HG03460 (cell line): ENCODE results near the gene ZNF699.
"Not testable (repeated sequence)": the region's sequence is repeated elsewhere in the genome, so short reads cannot be mapped to it uniquely, and the experiment has no call there.

ENCODE experiments used
- ATAC-seq: cut with Tn5 transposase; IDR thresholded peaks from one replicate; pipeline ENCODE4 v1.9.1; 2021; ENCODE audit not compliant: unreplicated experiment

ZNF699 gene

GRCh38 chr19:9289231-9289884, 20.3 kb downstream of the ZNF699 start:
- ATAC-seq: no peak

- ATAC-seq: not testable (repeated sequence)
These were observed 26.2 kb downstream of the ZNF699 start for GRCh38 chr19:9283485-9283884.

DNA sequence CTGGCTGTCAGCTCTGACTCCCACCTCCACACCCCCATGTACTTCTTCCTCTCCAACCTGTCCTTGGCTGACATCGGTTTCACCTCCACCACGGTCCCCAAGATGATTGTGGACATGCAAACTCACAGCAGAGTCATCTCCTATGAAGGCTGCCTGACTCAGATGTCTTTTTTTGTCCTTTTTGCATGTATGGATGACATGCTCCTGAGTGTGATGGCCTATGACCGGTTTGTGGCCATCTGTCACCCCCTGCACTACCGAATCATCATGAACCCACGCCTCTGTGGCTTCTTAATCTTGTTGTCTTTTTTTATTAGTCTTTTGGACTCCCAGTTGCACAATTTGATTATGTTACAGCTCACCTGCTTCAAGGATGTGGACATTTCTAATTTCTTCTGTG, 58.4 kb downstream of the ZNF699 start:
- ATAC-seq: no peak

DNA sequence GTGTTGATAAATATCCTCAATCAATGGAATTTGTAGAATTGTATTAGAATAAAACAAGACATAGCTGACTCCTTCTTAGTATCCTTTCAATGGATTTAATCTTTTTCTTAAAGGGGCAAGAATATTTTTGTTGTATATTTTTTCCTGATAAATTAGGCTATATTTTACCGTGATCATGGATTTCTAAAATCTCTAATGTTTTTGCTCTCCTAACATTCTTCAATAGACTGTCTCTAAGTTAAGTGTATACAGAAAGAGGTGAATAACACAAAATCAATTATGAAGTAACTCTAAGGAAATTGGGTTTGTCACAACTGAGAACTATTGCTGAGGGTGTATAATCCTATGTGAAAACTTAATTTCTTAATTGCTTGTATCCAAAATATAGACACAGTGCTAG, 59.0 kb downstream of the ZNF699 start, which contains the start of gene OR7E24:
Gene OR7E24, plus strand, starts transcription at position 301 of the 400 bp plus-strand sequence. CDS start 114 bp downstream, outside the sequence.
- no peak for ATAC-seq
